ENCODE measurements around the gene TRAK1.

Gene TRAK1

GRCh38 chr3:42191443-42191747 lies 100.2 kb downstream of the TRAK1 start:
- TF ChIP-seq GATA3 (IDR thresholded peaks at IDR 0.05; ENCODE audit: low read depth, low read length) (no peak), GATA2 (IDR thresholded peaks at IDR 0.05; ENCODE audit: low read depth, low read length) (no peak)

- TF ChIP-seq GATA2 (IDR thresholded peaks at IDR 0.05; ENCODE audit: low read depth, low read length) = no peak
- TF ChIP-seq GATA3 (IDR thresholded peaks at IDR 0.05; ENCODE audit: low read depth, low read length) = no peak
Measured at GRCh38 chr3:42192334-42193200, 101.4 kb downstream of the TRAK1 start.

- TF ChIP-seq GATA3 (IDR thresholded peaks at IDR 0.05; ENCODE audit: low read depth, low read length) = no peak
- no peak for TF ChIP-seq GATA2 (IDR thresholded peaks at IDR 0.05; ENCODE audit: low read depth, low read length)
Measured at GRCh38 chr3:42194943-42195510, 103.9 kb downstream of the TRAK1 start.

- no peak for TF ChIP-seq GATA3 (IDR thresholded peaks at IDR 0.05; ENCODE audit: low read depth, low read length)
- TF ChIP-seq GATA2 (IDR thresholded peaks at IDR 0.05; ENCODE audit: low read depth, low read length) = no peak
Measured at GRCh38 chr3:42195879-42196330, 104.7 kb downstream of the TRAK1 start.

- TF ChIP-seq GATA3 (IDR thresholded peaks at IDR 0.05; ENCODE audit: low read depth, low read length) (no peak), GATA2 (IDR thresholded peaks at IDR 0.05; ENCODE audit: low read depth, low read length) (no peak)
Measured at GRCh38 chr3:42198709-42199108, 107.6 kb downstream of the TRAK1 start.

DNA sequence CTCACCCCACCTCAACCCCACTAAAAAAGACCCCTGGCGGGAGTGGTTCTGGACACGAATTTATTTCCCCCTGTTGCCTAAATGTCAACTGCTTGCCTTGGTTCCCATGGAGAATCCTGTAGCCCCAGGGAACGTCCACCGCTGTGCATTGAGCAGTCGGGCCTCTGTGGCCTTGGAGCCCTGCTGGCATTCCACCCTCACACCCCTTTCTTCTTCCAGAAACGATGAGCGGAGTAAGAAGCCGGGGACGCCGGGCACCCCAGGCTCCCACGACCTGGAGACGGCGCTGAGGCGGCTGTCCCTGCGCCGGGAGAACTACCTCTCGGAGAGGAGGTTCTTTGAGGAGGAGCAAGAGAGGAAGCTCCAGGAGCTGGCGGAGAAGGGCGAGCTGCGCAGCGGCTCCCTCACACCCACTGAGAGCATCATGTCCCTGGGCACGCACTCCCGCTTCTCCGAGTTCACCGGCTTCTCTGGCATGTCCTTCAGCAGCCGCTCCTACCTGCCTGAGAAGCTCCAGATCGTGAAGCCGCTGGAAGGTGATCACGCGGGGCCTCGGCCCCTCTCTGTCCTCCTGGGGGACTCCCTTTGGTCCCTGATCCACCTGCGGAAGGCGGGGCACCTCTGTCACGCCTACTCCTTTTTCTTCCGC lies 111.2 kb downstream of the TRAK1 start:
- TF ChIP-seq GATA3 (IDR thresholded peaks at IDR 0.05; ENCODE audit: low read depth, low read length) = no peak
- no peak for TF ChIP-seq GATA2 (IDR thresholded peaks at IDR 0.05; ENCODE audit: low read depth, low read length)

DNA sequence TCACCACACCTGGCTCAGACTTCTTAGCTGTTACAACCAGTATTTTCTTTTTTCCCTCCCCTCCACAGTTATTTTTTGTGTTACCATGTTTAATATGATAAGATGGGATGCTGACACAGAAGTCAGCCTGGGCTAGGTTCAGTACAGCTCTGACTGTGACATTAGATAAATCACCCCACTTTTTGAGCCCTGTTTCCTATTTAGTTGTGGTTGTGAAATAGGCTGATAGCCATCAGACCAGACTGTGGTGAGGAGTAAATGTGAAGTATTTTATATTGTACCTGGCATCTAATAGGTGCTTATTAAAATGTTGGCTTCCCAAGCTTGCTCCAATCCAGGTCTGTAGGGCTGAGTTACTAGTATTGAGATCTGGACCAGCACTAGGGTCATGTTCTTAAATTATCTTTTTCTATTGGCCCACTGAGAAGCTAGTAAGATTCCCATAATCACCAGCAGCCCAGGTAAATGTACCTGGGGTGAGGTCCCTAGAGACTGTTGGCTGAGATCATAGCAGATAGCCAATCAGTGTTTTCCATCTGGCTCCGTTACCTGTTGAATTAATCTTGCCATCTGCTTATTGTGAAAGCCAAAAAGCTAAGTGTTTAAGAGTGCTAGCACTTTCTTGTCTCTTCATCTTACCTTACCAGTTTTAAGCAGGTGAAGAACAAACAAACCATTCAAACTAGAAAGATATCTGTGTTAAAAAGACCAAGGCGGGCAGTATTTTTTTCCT lies 113.9 kb downstream of the TRAK1 start:
- TF ChIP-seq GATA2 (IDR thresholded peaks at IDR 0.05; ENCODE audit: low read depth, low read length) (no peak), GATA3 (IDR thresholded peaks at IDR 0.05; ENCODE audit: low read depth, low read length) (no peak)

GRCh38 chr3:42205800-42206514 lies 114.8 kb downstream of the TRAK1 start:
- TF ChIP-seq GATA2 (IDR thresholded peaks at IDR 0.05; ENCODE audit: low read depth, low read length) = no peak
- no peak for TF ChIP-seq GATA3 (IDR thresholded peaks at IDR 0.05; ENCODE audit: low read depth, low read length)

- no peak for TF ChIP-seq GATA3 (IDR thresholded peaks at IDR 0.05; ENCODE audit: low read depth, low read length)
Measured at GRCh38 chr3:42209917-42210316, 118.8 kb downstream of the TRAK1 start.

DNA sequence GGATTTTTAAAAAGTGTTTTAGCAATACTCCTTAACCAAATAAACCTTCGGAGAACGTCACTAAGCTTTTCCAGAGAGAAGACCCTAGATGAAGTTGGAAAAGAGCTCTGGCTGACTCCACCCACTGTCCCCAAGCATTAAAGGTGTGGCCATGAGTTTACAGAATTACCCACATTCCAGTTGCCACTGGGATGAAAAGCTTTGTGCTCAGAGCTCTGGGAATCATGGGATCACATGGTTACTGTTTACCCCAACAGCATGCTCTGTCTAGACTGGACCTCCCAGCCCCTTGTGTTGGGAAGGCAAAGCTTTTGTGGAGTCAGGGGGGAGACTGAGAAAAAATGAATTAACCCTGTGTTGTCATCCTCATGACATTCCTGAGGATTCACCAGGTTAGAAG lies 119.6 kb downstream of the TRAK1 start:
- TF ChIP-seq GATA3 (IDR thresholded peaks at IDR 0.05; ENCODE audit: low read depth, low read length) (no peak), GATA2 (IDR thresholded peaks at IDR 0.05; ENCODE audit: low read depth, low read length) (no peak)

GRCh38 chr3:42213417-42213816 lies 122.3 kb downstream of the TRAK1 start:
- TF ChIP-seq GATA3 (IDR thresholded peaks at IDR 0.05; ENCODE audit: low read depth, low read length) (no peak), GATA2 (IDR thresholded peaks at IDR 0.05; ENCODE audit: low read depth, low read length) (no peak)

GRCh38 chr3:42214064-42214463 lies 122.9 kb downstream of the TRAK1 start:
- no peak for TF ChIP-seq GATA2 (IDR thresholded peaks at IDR 0.05; ENCODE audit: low read depth, low read length)

DNA sequence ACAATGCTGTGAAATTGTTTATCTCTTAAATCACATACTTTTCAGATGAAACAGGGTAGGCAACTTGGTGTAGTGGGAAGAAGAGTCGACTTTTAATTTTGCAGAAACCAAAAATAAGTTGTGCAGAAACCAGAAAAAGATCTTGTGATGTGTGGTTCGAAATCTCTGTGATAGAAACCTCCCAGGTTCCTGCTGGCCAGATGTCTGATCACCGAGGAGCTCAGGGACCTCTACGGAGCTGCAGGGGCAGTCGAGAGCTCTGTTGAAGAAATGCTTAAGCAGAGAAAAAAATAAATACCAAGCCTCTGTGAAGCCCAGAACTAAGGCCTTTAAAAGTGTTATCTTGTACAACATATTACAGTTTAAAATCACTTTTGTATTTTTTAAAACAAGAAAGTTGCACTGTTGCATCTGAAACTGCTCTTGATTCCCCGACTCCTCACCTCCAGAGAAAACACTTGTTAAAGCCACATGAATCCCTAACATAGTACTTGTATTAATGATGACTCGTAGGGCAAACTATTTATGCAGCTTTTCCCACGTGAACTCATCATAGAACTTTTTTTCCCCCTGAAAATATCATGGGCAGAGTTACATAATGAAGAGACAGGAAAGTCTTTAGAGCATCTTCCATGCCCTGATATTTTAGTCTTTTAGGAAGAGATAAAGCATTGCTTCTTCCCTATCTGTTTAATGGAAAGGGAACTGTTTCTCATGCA lies 123.6 kb downstream of the TRAK1 start:
- TF ChIP-seq GATA2 (IDR thresholded peaks at IDR 0.05; ENCODE audit: low read depth, low read length) (no peak), GATA3 (IDR thresholded peaks at IDR 0.05; ENCODE audit: low read depth, low read length) (no peak)

Data from SH-SY5Y (cell line).